Ectodermal cell (in vitro differentiated cells): ENCODE results near the gene ZNF608.

Experiments
- H3K27ac ChIP-seq: 2 replicates; pipeline ENCODE4 v1.7.0; 2013; ENCODE audit warnings: mild to moderate bottlenecking, low read depth, low read length; ENCODE audit not compliant: insufficient read depth, poor library complexity, severe bottlenecking
- H3K27me3 ChIP-seq: 2 replicates; pipeline ENCODE4 v1.7.0; 2013; ENCODE audit warnings: mild to moderate bottlenecking, low read length; ENCODE audit not compliant: insufficient read depth, control insufficient read depth, poor library complexity, severe bottlenecking
- H3K36me3 ChIP-seq: one replicate; pipeline ENCODE4 v1.7.0; 2013; ENCODE audit warnings: low read length; ENCODE audit not compliant: control insufficient read depth, insufficient read depth
- H3K4me1 ChIP-seq: one replicate; pipeline ENCODE4 v1.7.0; 2013; ENCODE audit warnings: low read length; ENCODE audit not compliant: control insufficient read depth, insufficient read depth
- H3K4me3 ChIP-seq: 2 replicates; pipeline ENCODE4 v1.7.0; 2013; ENCODE audit warnings: low read depth, low read length, control low read depth; ENCODE audit not compliant: insufficient read depth
- H3K9me3 ChIP-seq: 2 replicates; pipeline ENCODE4 v1.7.0; 2013; ENCODE audit warnings: mild to moderate bottlenecking, low read length, moderate library complexity; ENCODE audit not compliant: control insufficient read depth
- WGBS, 2 experiments: methylation state at CpG; one replicate each; pipeline ENCODE4 v1.1.7; 2013; ENCODE audit warnings: missing lambda C conversion rate in 2 of 2; 5-methylcytosine and 5-hydroxymethylcytosine counted together

The ZNF608 gene

DNA sequence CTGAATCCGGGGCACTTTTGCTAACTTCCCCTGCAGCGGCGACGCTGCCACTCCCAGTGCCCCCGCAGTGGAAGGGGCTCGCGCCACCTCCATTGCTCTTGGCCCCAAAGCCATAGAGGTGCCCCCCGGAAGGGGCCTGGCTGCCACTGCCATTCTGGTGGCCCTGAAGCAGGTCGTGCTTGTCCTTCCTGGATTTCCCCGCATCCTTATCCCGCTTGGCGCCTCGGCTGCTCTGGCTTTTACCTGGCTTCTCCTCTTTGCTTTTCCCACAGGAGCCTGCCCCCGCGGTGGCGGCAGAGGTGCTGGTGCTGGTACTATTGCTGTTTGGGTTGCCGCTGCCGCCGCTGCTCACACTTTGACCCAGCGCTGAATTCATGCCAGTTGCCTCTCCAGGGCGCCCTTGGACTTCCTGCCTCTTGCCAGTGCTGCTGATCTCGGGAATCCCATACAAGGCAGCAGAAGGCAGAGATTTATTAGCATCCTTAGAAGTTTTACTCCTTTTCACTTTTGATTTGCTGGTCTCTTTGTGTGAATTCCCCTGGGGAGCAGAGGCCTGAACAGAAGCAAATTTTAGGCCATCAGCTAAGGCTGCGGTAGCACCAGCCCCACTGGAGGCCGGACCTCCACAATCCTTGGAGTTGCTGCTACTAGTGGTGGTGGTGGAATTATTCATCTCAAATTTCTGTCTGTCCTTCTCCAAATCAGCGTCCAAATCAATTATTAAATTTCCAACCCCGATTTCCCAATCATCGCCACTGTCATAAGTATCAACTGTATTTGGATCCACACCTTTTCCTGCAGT is 2.1 kb downstream of the ZNF608 start:
- Histone ChIP-seq H3K4me3 (peak overlapping the region; percentile 79), H3K4me1 (no peaks in the 10 kb centered on the region), H3K27ac (peak overlapping the region; percentile 39), H3K27me3 (no peaks in the 10 kb centered on the region), H3K36me3 (no peaks in the 10 kb centered on the region), H3K9me3 (no peaks in the 10 kb centered on the region)
- 5 to 6% methylated on average over 26 to 27 of the region's 27 CpGs for WGBS, 2 experiments

GRCh38 chr5:124743602-124744169 is 2.8 kb downstream of the ZNF608 start:
- H3K27ac ChIP-seq: peak overlapping the region; percentile 39
- H3K4me3 ChIP-seq: peak overlapping the region; percentile 79
- WGBS, 2 experiments: 2 to 4% methylated on average over 4 to 5 of the region's 5 CpGs
- no peaks in the 10 kb centered on the region for H3K27me3 ChIP-seq
- no peaks in the 10 kb centered on the region for H3K9me3 ChIP-seq
- no peaks in the 10 kb centered on the region for H3K36me3 ChIP-seq
- no peaks in the 10 kb centered on the region for H3K4me1 ChIP-seq

DNA sequence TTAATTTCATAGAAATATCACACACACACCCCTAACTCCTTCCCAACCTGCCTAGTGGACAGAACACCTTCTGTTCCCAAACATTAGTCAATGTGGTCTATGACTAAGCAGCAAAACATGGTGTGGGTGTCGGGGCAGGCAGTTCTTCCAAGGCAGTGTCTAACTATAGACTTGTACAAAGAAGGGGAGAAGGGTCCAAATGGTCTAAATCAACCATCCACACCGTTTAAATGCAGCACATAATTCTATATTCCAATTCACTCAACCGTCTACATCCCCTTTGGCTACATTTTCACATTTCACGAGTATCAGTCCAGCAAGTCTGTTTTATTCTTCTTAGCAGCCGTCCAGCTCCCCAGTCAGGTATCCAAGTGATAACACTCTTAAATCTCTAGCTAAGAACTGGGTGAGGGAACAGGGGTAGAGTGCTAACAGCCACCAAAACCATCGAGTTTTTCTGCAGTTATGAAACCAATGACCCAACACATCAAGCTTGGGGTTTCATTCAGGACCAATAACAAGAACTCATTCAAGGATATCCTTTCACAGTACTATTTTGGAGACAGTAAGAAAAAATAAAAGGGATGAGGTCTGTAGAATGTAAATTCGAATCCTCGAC is 3.3 kb downstream of the ZNF608 start:
- H3K4me1 ChIP-seq: peaks cover 4% of the 10 kb centered on the region
- peak overlapping the region; percentile 31 for H3K27ac ChIP-seq
- no peaks in the 10 kb centered on the region for H3K9me3 ChIP-seq
- no peaks in the 10 kb centered on the region for H3K27me3 ChIP-seq
- H3K36me3 ChIP-seq: no peaks in the 10 kb centered on the region
- 8 to 15% methylated on average over 6 to 8 of the region's 8 CpGs for WGBS, 2 experiments
- peak overlapping the region; percentile 79 for H3K4me3 ChIP-seq

GRCh38 chr5:124742521-124742920 is 3.9 kb downstream of the ZNF608 start:
- peaks cover 10% of the 10 kb centered on the region for H3K4me1 ChIP-seq
- H3K36me3 ChIP-seq: no peaks in the 10 kb centered on the region
- H3K27me3 ChIP-seq: no peaks in the 10 kb centered on the region
- WGBS, 2 experiments: 13 to 33% methylated on average over 3 to 4 of the region's 4 CpGs
- H3K27ac ChIP-seq: peak overlapping the region; percentile 76
- H3K4me3 ChIP-seq: peak overlapping the region; percentile 79
- no peaks in the 10 kb centered on the region for H3K9me3 ChIP-seq

DNA sequence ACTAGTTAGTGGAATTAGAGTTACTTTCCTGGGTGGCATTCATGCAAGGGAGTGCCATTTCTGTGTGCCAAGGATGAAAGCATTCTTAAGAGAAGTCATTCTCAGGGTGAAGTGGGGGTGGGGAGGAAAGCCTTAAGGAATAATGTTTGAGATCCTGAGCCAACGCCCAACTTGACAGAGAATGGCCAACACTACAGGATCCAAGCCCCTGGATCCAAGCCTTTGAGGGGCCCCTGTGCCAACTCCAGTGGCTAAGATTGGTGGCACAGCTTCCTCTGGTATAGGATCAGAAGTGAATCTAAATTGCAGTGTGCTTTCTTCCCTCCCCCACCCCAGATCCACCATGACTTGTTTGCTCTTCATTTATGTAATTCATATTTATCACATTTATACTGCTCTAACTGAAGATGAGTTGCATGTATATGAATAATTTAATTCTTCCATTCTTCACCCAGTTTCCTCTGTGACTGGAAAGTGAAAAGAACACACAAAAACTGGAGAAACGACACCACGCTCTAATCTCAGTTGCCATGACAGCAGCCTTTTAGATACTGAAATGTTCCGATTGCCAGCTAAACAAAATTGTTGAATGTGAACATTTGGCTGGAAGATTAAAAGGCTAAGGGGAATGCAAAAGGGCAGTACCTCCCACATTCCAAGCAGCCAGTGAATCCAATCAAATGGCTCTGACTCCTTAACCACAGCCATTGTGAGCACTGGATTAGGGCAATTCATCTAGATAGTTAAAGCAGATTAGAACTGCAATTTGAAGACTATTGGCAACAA is 4.5 kb downstream of the ZNF608 start:
- H3K27me3 ChIP-seq: no peaks in the 10 kb centered on the region
- no peaks in the 10 kb centered on the region for H3K36me3 ChIP-seq
- peak overlapping the region; percentile 79 for H3K4me3 ChIP-seq
- peak overlapping the region; percentile 76 for H3K27ac ChIP-seq
- WGBS, 2 experiments: 24% methylated on average over 4 of the region's 4 CpGs
- peaks cover 16% of the 10 kb centered on the region for H3K4me1 ChIP-seq
- no peaks in the 10 kb centered on the region for H3K9me3 ChIP-seq

DNA sequence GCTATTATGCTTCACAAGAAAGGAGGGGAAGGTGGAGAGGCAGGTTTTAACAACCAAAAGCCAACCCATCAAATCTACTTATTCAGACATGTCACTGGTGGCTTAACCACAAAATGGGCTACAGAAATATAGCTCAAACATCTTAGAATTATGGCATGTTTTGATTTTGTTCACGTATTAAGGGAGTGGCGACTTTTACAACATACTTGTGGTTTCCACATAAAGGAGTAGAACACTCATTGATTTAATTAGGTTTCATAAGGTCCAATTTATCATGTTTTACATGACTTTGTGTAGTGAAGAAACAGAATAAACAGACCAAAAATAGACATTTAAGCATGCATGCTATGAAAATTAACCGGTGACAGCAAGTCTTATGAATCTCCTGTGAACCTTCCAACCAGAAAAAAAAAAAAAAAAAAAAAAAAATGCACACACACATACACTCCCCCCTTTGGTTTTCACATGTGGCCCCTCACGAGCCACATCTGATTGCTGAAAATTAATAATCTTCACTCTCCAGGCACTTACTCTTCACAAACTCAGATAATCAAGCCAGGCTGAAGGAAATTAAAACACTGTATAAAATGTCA is 5.4 kb downstream of the ZNF608 start:
- peak overlapping the region; percentile 79 for H3K4me3 ChIP-seq
- H3K9me3 ChIP-seq: no peaks in the 10 kb centered on the region
- H3K27me3 ChIP-seq: no peaks in the 10 kb centered on the region
- no peak overlapping the region for H3K27ac ChIP-seq
- peaks cover 24% of the 10 kb centered on the region for H3K4me1 ChIP-seq
- H3K36me3 ChIP-seq: no peaks in the 10 kb centered on the region
- WGBS, 2 experiments: 88 to 93% methylated on average over 4 of the region's 4 CpGs

GRCh38 chr5:124740071-124740470 is 6.4 kb downstream of the ZNF608 start:
- 10 to 14% methylated on average over 4 of the region's 4 CpGs for WGBS, 2 experiments
- H3K4me1 ChIP-seq: peaks cover 34% of the 10 kb centered on the region
- no peaks in the 10 kb centered on the region for H3K36me3 ChIP-seq
- H3K27me3 ChIP-seq: no peaks in the 10 kb centered on the region
- H3K4me3 ChIP-seq: peak overlapping the region; percentile 79
- no peaks in the 10 kb centered on the region for H3K9me3 ChIP-seq
- H3K27ac ChIP-seq: peak overlapping the region; percentile 89

- WGBS, 2 experiments: 20 to 33% methylated on average over 9 of the region's 9 CpGs
- peaks cover 38% of the 10 kb centered on the region for H3K4me1 ChIP-seq
- peak overlapping the region; percentile 79 for H3K4me3 ChIP-seq
Measured at GRCh38 chr5:124739634-124740025, 6.8 kb downstream of the ZNF608 start.

DNA sequence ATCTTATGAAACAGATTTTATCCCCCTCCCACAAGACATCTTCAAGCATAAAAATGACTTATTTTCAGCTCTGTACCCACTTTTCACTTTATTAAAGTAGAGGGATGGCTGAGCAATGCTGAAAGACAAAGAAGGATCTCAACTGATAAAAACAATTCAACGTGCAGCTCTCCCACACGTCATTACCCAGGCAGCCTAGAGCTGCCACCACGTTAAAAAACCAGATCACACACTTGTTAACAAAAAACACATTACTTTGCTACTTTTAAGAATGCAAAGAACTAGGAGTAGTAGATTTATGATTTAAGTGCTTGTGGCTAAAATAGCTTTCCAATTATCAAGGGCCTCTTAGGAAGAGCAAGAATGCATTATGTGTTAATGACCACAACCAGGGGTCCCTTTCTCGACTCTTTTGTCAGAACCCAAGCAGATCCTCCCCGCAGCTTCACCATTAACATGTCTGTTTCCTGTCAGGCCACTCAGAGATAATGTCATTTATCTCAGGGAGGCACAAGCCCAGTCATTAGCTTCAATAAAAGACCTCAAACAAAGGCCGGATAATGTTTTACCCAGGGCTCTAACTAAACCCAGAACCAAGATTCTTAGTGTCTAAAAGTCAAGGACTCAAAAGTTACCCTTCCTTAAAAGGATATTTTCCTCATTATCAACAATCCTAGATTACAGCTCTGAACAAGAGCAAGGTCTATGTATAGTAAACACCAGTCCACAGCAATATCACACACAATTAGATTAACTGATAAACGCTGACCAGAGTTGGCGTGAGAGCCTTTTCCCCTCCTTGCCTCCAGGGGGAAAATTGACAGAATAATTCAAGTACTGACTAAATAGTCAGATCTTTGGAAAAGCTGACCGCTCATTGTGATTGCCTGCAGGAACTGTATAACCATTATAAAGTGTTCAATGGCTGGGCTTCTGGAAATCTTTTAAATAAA is 7.5 kb downstream of the ZNF608 start:
- Histone ChIP-seq H3K27me3 (no peaks in the 10 kb centered on the region), H3K4me3 (peak overlapping the region; percentile 79), H3K9me3 (no peaks in the 10 kb centered on the region), H3K27ac (peak overlapping the region; percentile 89), H3K36me3 (no peaks in the 10 kb centered on the region), H3K4me1 (peaks cover 45% of the 10 kb centered on the region)
- 0 to 1% methylated on average over 8 to 9 of the region's 9 CpGs for WGBS, 2 experiments

More at GRCh38 chr5:124739634-124740025, 6.8 kb downstream of the ZNF608 start:
- H3K27me3 ChIP-seq: no peaks in the 10 kb centered on the region
- H3K27ac ChIP-seq: peak overlapping the region; percentile 89
- H3K9me3 ChIP-seq: no peaks in the 10 kb centered on the region
- H3K36me3 ChIP-seq: no peaks in the 10 kb centered on the region
